Adrenal gland (tissue), 12 donors: ENCODE data around the gene REEP2. TPM values are rescaled to one million over a fixed set of nuclear protein-coding genes. Genes with fewer than 3 reads are reported as not detected.

Source experiments
- DNase-seq, 7 donors: peaks; one replicate each; pipeline ENCODE4 v3.0.0-alpha.2; 2019 to 2020
- H3K27ac ChIP-seq, 5 donors: fragments of 200-600 bp; sonication (generic) in 4 of 5; 1 replicate in 3 of 5; 2 replicates in 2 of 5; pipeline versions ENCODE4 v1.5.1 to v1.8.0; 2016 to 2020; ENCODE audit warnings: mild to moderate bottlenecking in 1 of 5
- H3K27me3 ChIP-seq: fragments of 200-600 bp; 2 replicates; pipeline ENCODE4 v1.8.0; 2021
- H3K36me3 ChIP-seq, 2 donors: fragments of 200-600 bp; replicated peaks in 1 of 2; 1 replicate in 1 of 2; 2 replicates in 1 of 2; pipeline versions ENCODE4 v1.5.1 to v1.8.0; 2018 to 2022
- H3K4me1 ChIP-seq, 2 donors: fragments of 200-600 bp; replicated peaks in 1 of 2; 1 replicate in 1 of 2; 2 replicates in 1 of 2; pipeline versions ENCODE4 v1.5.1 to v1.8.0; 2018 to 2021
- H3K4me3 ChIP-seq, 4 donors: fragments of 200-600 bp; sonication (generic) in 3 of 4; one replicate each; pipeline ENCODE4 v1.5.1; 2016 to 2018
- H3K9me3 ChIP-seq, 3 donors: fragments of 200-600 bp; sonication (generic) in 1 of 3; replicated peaks in 1 of 3; 1 replicate in 2 of 3; 2 replicates in 1 of 3; pipeline versions ENCODE4 v1.5.1 to v1.8.0; 2016 to 2021
- POLR2A ChIP-seq, 2 donors: fragments of 450-650 bp; IDR thresholded peaks; one replicate each; pipeline ENCODE4 v1.6.1; 2017; ENCODE audit warnings: antibody characterized with exemption in 2 of 2, mild to moderate bottlenecking in 2 of 2, moderate library complexity in 1 of 2
- WGBS, 4 donors: extraction: QIAGEN DNeasy Blood & Tissue Kit in 2 of 4; methylation state at CpG; one replicate each; pipeline versions ENCODE4 v1.1.5 to v1.1.7; 2013 to 2017; 5-methylcytosine and 5-hydroxymethylcytosine counted together
- intact Hi-C, 2 donors: fragments of 100-400 bp; cut with DNase I; formaldehyde crosslinking; loops; one replicate each; pipeline versions ENCODE4 v1.14.1 to v1.15.0; 2022 to 2023
- polyA plus RNA-seq, 3 donors: library from polyadenylated mRNA; stranded (reverse); fragments of 200-250 nt in 2 of 3; fragments of 350-450 nt in 1 of 3; fragmentation: Illumina TruSeq in 1 of 3; extraction: RNeasy Lipid Tissue Mini Kit (QIAGEN cat#74804) in 1 of 3; gene quantifications; one replicate each; pipeline ENCODE4 v1.2.3, GENCODE V29; 2013 to 2014
- total RNA-seq, 9 donors: library from RNA; depleted of rRNA in 4 of 9; stranded (reverse); fragments of >200 nt in 4 of 9; fragments of 120-200 nt in 1 of 9; fragmentation: NEBNext Ultra II Directional in 1 of 9; extraction: Animal tissue kit (Norgen Biotek cat#: 25700) in 1 of 9; gene quantifications; one replicate each; pipeline versions ENCODE4 v1.1.0 to v1.2.4, GENCODE V29; 2013 to 2023
- TF ChIP-seq, protein P1 (sequence below), 6 experiments: fragments of 450-650 bp in 4 of 6; fragments of 200-600 bp in 2 of 6; sonication (generic) in 1 of 6; IDR thresholded peaks; 1 replicate in 5 of 6; 2 replicates in 1 of 6; pipeline versions ENCODE4 v1.5.1 to v1.8.0; 2016 to 2021; ENCODE audit warnings: antibody characterized with exemption in 6 of 6, mild to moderate bottlenecking in 2 of 6, moderate library complexity in 1 of 6
- donor health status: healthy with polysubstance abuse.
- donor health status: Bipolar disorder and iron deficiency.
- donor health status: DM: yes; HTN: yes; CAD: no.
- donor health status: DM: no; HTN: no; CAD: no.
- donor health status: DM: no; HTN: no; CAD: no.
- donor health status: DM: yes; HTN: yes; CAD: no.

REEP2 gene
- total and polyA plus RNA-seq, 12 donors = 2.4 to 39.7 (median 5.9) TPM

DNA sequence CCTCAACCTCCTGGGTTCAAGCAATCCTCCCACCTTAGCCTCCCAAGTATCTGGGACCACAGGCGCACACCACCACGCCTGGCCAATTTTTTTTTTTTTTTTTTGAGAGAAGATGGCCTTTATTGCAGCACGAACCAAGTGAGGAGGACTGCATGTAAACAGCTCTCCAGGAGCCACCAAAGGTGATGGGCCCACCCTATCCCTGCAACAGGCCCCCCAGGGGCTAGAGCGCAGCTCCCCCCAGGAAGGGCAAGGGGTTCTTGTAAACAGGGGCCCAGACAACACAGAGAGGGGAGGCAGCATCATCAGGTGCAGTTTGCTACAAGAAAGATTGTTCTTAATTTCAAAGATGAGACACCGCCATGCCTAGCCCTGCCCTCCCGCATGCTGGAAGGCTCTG, 13.9 kb downstream of the REEP2 start:
- DNase-seq = no peak
- 75 to 93% (median 85%) methylated on average over 4 to 6 of the region's 6 CpGs for WGBS, 4 donors
- intact Hi-C loops = loop anchor here in 1 of 2 donors (5.0 kb wide), 1 partner anchor 95 kb away; no protein-coding TSS in a partner anchor
- Histone ChIP-seq H3K4me1 (peaks cover 0 to 4% of the 10 kb centered on the region in 2 donors), H3K27ac (no peak overlapping the region), H3K27me3 (no peaks in the 10 kb centered on the region), H3K4me3 (no peak overlapping the region), H3K9me3 (no peaks in the 10 kb centered on the region), H3K36me3 (no peaks in the 10 kb centered on the region)
- no peak for TF ChIP-seq POLR2A (IDR thresholded peaks at IDR 0.05)
- TF ChIP-seq, protein P1, sequence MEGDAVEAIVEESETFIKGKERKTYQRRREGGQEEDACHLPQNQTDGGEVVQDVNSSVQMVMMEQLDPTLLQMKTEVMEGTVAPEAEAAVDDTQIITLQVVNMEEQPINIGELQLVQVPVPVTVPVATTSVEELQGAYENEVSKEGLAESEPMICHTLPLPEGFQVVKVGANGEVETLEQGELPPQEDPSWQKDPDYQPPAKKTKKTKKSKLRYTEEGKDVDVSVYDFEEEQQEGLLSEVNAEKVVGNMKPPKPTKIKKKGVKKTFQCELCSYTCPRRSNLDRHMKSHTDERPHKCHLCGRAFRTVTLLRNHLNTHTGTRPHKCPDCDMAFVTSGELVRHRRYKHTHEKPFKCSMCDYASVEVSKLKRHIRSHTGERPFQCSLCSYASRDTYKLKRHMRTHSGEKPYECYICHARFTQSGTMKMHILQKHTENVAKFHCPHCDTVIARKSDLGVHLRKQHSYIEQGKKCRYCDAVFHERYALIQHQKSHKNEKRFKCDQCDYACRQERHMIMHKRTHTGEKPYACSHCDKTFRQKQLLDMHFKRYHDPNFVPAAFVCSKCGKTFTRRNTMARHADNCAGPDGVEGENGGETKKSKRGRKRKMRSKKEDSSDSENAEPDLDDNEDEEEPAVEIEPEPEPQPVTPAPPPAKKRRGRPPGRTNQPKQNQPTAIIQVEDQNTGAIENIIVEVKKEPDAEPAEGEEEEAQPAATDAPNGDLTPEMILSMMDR (IDR thresholded peaks at IDR 0.05) = no peak

DNA sequence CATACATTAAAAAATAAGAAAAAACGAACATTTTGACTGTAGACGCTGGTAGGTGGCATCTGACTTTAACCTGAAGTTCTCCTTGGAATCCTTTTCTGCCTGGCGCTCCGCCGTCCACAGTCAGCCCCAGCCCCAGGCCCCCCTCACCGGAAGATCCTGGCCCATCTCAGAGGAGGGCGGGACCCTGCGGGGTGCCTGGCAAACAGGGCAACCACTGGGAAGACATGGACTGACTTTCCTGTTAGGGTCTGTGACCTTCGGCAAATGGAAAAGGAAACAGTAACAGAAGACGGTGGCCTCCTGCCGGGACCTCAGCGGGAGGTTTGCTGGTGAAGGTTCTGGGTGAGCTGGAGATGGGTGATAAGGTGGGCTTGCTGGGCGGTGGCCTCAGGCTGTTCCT, 14.7 kb downstream of the REEP2 start:
- H3K27ac ChIP-seq = no peak overlapping the region
- intact Hi-C loops = loop anchor here in 1 of 2 donors (5.0 kb wide), 1 partner anchor 94 kb away; no protein-coding TSS in a partner anchor
- no peaks in the 10 kb centered on the region for H3K36me3 ChIP-seq
- no peak for DNase-seq
- H3K27me3 ChIP-seq = no peaks in the 10 kb centered on the region
- 82 to 92% (median 84%) methylated on average over 12 to 13 of the region's 13 CpGs for WGBS, 4 donors
- TF ChIP-seq POLR2A (IDR thresholded peaks at IDR 0.05) = no peak
- no peak overlapping the region for H3K4me3 ChIP-seq
- H3K4me1 ChIP-seq = peaks cover 0 to 11% of the 10 kb centered on the region in 2 donors
- no peaks in the 10 kb centered on the region for H3K9me3 ChIP-seq

DNA sequence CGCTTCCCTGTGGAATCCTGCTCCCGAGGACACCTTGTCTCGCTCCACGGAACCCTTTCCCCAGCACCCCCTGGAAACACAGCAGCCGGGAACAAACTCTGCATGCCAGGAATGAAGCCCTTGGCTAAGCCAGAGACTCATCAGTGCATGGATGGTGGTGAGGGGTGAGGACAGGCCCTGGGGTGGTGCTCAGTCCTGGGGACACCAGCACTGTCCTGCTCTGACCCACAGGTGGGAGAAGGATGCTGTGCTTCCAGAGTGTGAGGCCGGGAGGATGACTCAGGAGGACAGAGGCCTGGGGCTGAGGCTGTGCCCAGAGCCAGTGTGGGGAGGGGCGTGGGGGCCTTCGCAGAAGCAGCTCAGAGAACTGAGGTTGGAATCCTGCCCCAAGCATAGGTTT, 15.3 kb downstream of the REEP2 start:
- no peak for DNase-seq

DNA sequence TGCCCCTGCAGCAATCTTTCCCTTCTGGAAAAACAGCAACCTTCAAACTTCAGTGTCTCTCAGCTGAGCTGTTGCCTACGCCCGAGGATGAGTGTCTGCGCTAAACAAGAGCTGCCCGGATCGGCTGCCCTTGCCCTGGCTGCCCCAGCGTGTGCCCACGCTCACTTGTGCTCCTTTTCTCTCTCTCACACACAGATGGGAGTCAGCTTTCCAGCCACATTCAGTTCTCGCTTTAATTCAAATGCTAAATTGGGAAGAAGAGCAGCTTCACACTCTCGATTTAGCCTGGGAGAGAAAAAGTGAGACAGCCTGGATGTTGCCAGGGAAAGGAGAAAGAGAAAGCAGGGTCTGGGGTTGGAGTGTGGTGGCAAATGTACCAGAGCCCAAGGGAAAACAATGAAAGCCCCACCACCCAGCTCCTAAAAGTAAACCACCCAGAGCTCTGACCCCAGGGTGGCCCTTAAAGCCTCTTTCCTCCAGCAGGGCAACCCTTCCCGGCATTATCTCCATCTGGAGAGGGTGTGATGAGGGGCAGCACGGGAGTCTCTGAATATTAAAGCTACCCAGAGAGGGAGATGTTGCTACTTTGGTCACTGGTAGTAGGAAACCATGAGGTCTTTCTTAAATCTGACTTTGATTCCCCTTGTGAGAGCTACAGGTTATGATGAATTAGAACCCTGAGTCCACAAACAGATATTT, 16.5 kb downstream of the REEP2 start:
- 81 to 87% (median 84%) methylated on average over 11 of the region's 11 CpGs for WGBS, 4 donors
- Histone ChIP-seq H3K27me3 (no peaks in the 10 kb centered on the region), H3K36me3 (no peaks in the 10 kb centered on the region), H3K4me1 (peaks cover 0 to 9% of the 10 kb centered on the region in 2 donors), H3K4me3 (no peak overlapping the region), H3K9me3 (no peaks in the 10 kb centered on the region), H3K27ac (no peak overlapping the region)
- TF ChIP-seq POLR2A (IDR thresholded peaks at IDR 0.05) = no peak
- TF ChIP-seq, protein P1 (IDR thresholded peaks at IDR 0.05) = no peak
- intact Hi-C loops = loop anchor here (2.0 to 5.0 kb wide), 3 partner anchors 47 to 87 kb away; partner anchors contain the start of gene ETF1 (in 1 of the 2)
- no peak for DNase-seq

More for the DNA sequence above, 15.3 kb downstream of the REEP2 start:
- Histone ChIP-seq H3K27me3 (no peaks in the 10 kb centered on the region), H3K27ac (no peak overlapping the region), H3K4me3 (no peak overlapping the region), H3K36me3 (no peaks in the 10 kb centered on the region), H3K4me1 (peaks cover 0 to 13% of the 10 kb centered on the region in 2 donors), H3K9me3 (no peaks in the 10 kb centered on the region)
- no peak for TF ChIP-seq POLR2A (IDR thresholded peaks at IDR 0.05)
- TF ChIP-seq, protein P1 (IDR thresholded peaks at IDR 0.05) = no peak
- 61 to 87% (median 69%) methylated on average over 4 to 8 of the region's 8 CpGs for WGBS, 4 donors
- intact Hi-C loops = loop anchor here in 1 of 2 donors (2.0 to 5.0 kb wide), 2 partner anchors 51 to 93 kb away; no protein-coding TSS in a partner anchor
